Hepatocyte (in vitro differentiated cells): ENCODE data around the gene TACC2.

Experiments used
- EZH2 ChIP-seq: fragments of 200-600 bp; sonication (generic); IDR thresholded peaks from 2 replicates; pipeline ENCODE4 v1.6.1; 2016; ENCODE audit warnings: antibody characterized with exemption, mild to moderate bottlenecking, borderline replicate concordance
- TF ChIP-seq, protein P1 (sequence below): fragments of 200-600 bp; sonication (generic); IDR thresholded peaks from 2 replicates; pipeline ENCODE4 v1.5.1; 2016; ENCODE audit warnings: antibody characterized with exemption, mild to moderate bottlenecking; ENCODE audit not compliant: poor library complexity

DNA sequence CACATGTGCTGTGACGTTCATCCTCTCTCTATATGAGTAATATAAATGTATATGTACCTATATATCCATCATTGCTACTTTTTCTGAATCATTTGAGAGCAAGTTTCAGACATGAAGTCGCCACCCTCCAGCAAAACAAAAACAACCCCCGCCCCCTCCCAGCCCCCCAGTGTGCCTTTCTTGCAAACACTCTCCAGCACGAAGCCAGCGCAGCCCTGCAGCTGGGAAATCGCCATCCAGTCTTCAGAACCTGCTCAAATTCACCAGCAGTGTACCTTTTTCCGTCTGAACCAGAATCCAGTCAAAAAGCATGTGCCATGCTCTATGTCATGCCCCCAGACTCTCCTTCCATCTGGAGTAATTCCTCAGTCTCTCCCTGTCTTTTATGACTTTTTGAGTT is 135.8 kb downstream of the TACC2 start:
- TF ChIP-seq, protein P1, sequence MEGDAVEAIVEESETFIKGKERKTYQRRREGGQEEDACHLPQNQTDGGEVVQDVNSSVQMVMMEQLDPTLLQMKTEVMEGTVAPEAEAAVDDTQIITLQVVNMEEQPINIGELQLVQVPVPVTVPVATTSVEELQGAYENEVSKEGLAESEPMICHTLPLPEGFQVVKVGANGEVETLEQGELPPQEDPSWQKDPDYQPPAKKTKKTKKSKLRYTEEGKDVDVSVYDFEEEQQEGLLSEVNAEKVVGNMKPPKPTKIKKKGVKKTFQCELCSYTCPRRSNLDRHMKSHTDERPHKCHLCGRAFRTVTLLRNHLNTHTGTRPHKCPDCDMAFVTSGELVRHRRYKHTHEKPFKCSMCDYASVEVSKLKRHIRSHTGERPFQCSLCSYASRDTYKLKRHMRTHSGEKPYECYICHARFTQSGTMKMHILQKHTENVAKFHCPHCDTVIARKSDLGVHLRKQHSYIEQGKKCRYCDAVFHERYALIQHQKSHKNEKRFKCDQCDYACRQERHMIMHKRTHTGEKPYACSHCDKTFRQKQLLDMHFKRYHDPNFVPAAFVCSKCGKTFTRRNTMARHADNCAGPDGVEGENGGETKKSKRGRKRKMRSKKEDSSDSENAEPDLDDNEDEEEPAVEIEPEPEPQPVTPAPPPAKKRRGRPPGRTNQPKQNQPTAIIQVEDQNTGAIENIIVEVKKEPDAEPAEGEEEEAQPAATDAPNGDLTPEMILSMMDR, result no peak
- TF ChIP-seq EZH2, result no peak
